Hepatic stellate cell (primary cell): ENCODE results near the gene IL1RAPL2.
"Not testable (repeated sequence)": the region's sequence is repeated elsewhere in the genome, so short reads cannot be mapped to it uniquely, and the experiment has no call there.

ENCODE experiments used
- DNase-seq: peaks from one replicate; pipeline ENCODE4 v3.0.0; 2011; ENCODE audit warnings: low spot score

IL1RAPL2 gene

GRCh38 chrX:104677517-104677916, 111.5 kb downstream of the IL1RAPL2 start:
- not testable (repeated sequence) for DNase-seq

GRCh38 chrX:104679175-104679574, 113.2 kb downstream of the IL1RAPL2 start:
- no peak for DNase-seq

- DNase-seq = no peak
These were observed 115.2 kb downstream of the IL1RAPL2 start for GRCh38 chrX:104681214-104681613.

GRCh38 chrX:104684077-104684476, 118.1 kb downstream of the IL1RAPL2 start:
- no peak for DNase-seq

- DNase-seq = no peak
These were observed 129.6 kb downstream of the IL1RAPL2 start for GRCh38 chrX:104695593-104695992.

- DNase-seq = no peak
These were observed 130.7 kb downstream of the IL1RAPL2 start for GRCh38 chrX:104696667-104697066.

GRCh38 chrX:104697294-104697693, 131.3 kb downstream of the IL1RAPL2 start:
- DNase-seq = no peak

- no peak for DNase-seq
These were observed 141.0 kb downstream of the IL1RAPL2 start for GRCh38 chrX:104707042-104707441.

- DNase-seq = no peak
These were observed 141.6 kb downstream of the IL1RAPL2 start for GRCh38 chrX:104707572-104707971.

- DNase-seq = no peak
These were observed 146.5 kb downstream of the IL1RAPL2 start for GRCh38 chrX:104712515-104712914.

GRCh38 chrX:104721854-104722253, 155.9 kb downstream of the IL1RAPL2 start:
- DNase-seq = no peak

- no peak for DNase-seq
These were observed 162.5 kb downstream of the IL1RAPL2 start for GRCh38 chrX:104728456-104728855.

GRCh38 chrX:104742355-104742754, 176.4 kb downstream of the IL1RAPL2 start:
- DNase-seq = no peak

- no peak for DNase-seq
These were observed 179.2 kb downstream of the IL1RAPL2 start for GRCh38 chrX:104745152-104745551.

- no peak for DNase-seq
These were observed 184.1 kb downstream of the IL1RAPL2 start for GRCh38 chrX:104749951-104750610.

GRCh38 chrX:104762641-104763040, 196.6 kb downstream of the IL1RAPL2 start:
- no peak for DNase-seq

GRCh38 chrX:104789784-104790183, 223.8 kb downstream of the IL1RAPL2 start:
- DNase-seq = no peak

- DNase-seq = no peak
These were observed 229.8 kb downstream of the IL1RAPL2 start for GRCh38 chrX:104795804-104796203.

- DNase-seq = no peak
These were observed 237.2 kb downstream of the IL1RAPL2 start for GRCh38 chrX:104803219-104803618.

- DNase-seq = no peak
These were observed 240.3 kb downstream of the IL1RAPL2 start for GRCh38 chrX:104806346-104806745.

GRCh38 chrX:104833401-104833800, 267.4 kb downstream of the IL1RAPL2 start:
- no peak for DNase-seq

- DNase-seq = no peak
These were observed 276.6 kb downstream of the IL1RAPL2 start for GRCh38 chrX:104842646-104843045.

GRCh38 chrX:104852241-104852640, 286.2 kb downstream of the IL1RAPL2 start:
- no peak for DNase-seq

GRCh38 chrX:104854188-104854587, 288.2 kb downstream of the IL1RAPL2 start:
- DNase-seq = no peak
